Naive thymus-derived CD4-positive, alpha-beta T cell (primary cell): ENCODE results near the gene ACOXL. TPM values are rescaled to one million over a fixed set of nuclear protein-coding genes. Genes with fewer than 3 reads are reported as not detected.

Source experiments
- ATAC-seq: fragments of 150-1000 bp; cut with Tn5 transposase; 2 replicates; pipeline ENCODE4 v1.10.0; 2021; ENCODE audit warnings: mild to moderate bottlenecking, moderate library complexity
- CTCF ChIA-PET: fragments of 350-600 bp; sonication (Branson Sonifier 250); formaldehyde crosslinking; loops from one replicate; lab custom pipeline; 2021; ENCODE audit warnings: antibody characterized with exemption; lab: Charles Lee
- POLR2A ChIA-PET: fragments of 350-600 bp; sonication (Branson Sonifier 250); formaldehyde crosslinking; loops from one replicate; lab custom pipeline; 2021; ENCODE audit warnings: antibody characterized with exemption, inconsistent platforms; lab: Charles Lee
- DNase-seq, 9 donors: peaks; one replicate each; pipeline versions ENCODE4 v3.0.0 to v3.0.0-alpha.2; 2020 to 2022; ENCODE audit warnings: mixed read lengths in 1 of 9
- H3K27ac ChIP-seq: one replicate; pipeline ENCODE4 v1.7.0; 2013; ENCODE audit warnings: mild to moderate bottlenecking, low read depth, low read length, moderate library complexity
- H3K27me3 ChIP-seq, 2 donors: one replicate each; pipeline ENCODE4 v1.7.0; 2013; ENCODE audit warnings: low read length in 2 of 2, mild to moderate bottlenecking in 2 of 2, moderate library complexity in 2 of 2; ENCODE audit not compliant: control insufficient read depth in 2 of 2, insufficient read depth in 2 of 2
- H3K36me3 ChIP-seq, 3 experiments: 1 replicate in 2 of 3; 2 replicates in 1 of 3; pipeline ENCODE4 v1.7.0; 2013; ENCODE audit warnings: low read length in 3 of 3, mild to moderate bottlenecking in 3 of 3, moderate library complexity in 1 of 3; ENCODE audit not compliant: insufficient read depth in 3 of 3, control insufficient read depth in 2 of 3
- H3K4me1 ChIP-seq, 2 donors: one replicate each; pipeline ENCODE4 v1.7.0; 2013; ENCODE audit warnings: low read length in 2 of 2, mild to moderate bottlenecking in 2 of 2, moderate library complexity in 1 of 2; ENCODE audit not compliant: control insufficient read depth in 2 of 2, insufficient read depth in 2 of 2
- H3K4me3 ChIP-seq: 2 replicates; pipeline ENCODE4 v1.7.0; 2013; ENCODE audit warnings: mild to moderate bottlenecking, low read length
- H3K9me3 ChIP-seq, 3 experiments: 1 replicate in 2 of 3; 2 replicates in 1 of 3; pipeline ENCODE4 v1.7.0; 2013; ENCODE audit warnings: low read length in 3 of 3; ENCODE audit not compliant: control insufficient read depth in 2 of 3
- H3K27ac Mint-ChIP-seq, 9 donors: one replicate each; pipeline ENCODE4 v1.8.0; 2020 to 2022; ENCODE audit warnings: mixed read lengths in 9 of 9, mild to moderate bottlenecking in 8 of 9, moderate library complexity in 5 of 9, inconsistent platforms in 2 of 9
- H3K27me3 Mint-ChIP-seq, 5 donors: one replicate each; pipeline ENCODE4 v1.8.0; 2021 to 2022; ENCODE audit warnings: mixed read lengths in 5 of 5, mild to moderate bottlenecking in 1 of 5
- H3K36me3 Mint-ChIP-seq, 5 donors: one replicate each; pipeline ENCODE4 v1.8.0; 2020 to 2022; ENCODE audit warnings: mixed read lengths in 5 of 5, mild to moderate bottlenecking in 3 of 5, inconsistent platforms in 1 of 5
- H3K4me1 Mint-ChIP-seq, 7 donors: one replicate each; pipeline ENCODE4 v1.8.0; 2020 to 2022; ENCODE audit warnings: mixed read lengths in 7 of 7, mild to moderate bottlenecking in 3 of 7, inconsistent platforms in 1 of 7
- H3K4me3 Mint-ChIP-seq, 10 donors: one replicate each; pipeline ENCODE4 v1.8.0; 2020 to 2022; ENCODE audit warnings: mild to moderate bottlenecking in 10 of 10, mixed read lengths in 10 of 10, moderate library complexity in 6 of 10, inconsistent platforms in 2 of 10
- H3K9me3 Mint-ChIP-seq, 11 donors: one replicate each; pipeline ENCODE4 v1.8.0; 2020 to 2022; ENCODE audit warnings: mixed read lengths in 11 of 11, mild to moderate bottlenecking in 4 of 11, inconsistent platforms in 1 of 11, moderate library complexity in 1 of 11
- intact Hi-C, 2 donors: fragments of 100-400 bp; cut with micrococcal nuclease; formaldehyde crosslinking; loops; one replicate each; pipeline ENCODE4 v1.15.1; 2023
- polyA plus RNA-seq, 2 donors: library from polyadenylated mRNA; unstranded; fragments of 300-500 nt; fragmentation: Illumina TruSeq; gene quantifications; one replicate each; pipeline ENCODE4 v1.2.3, GENCODE V29; 2021
- total RNA-seq, 6 experiments: library from RNA in 5 of 6; stranded (reverse) in 5 of 6; gene quantifications; 1 replicate in 5 of 6; 2 replicates in 1 of 6; pipeline ENCODE4 v1.2.3 and lab custom pipeline; 2021 to 2026

ACOXL gene
- total and polyA plus RNA-seq, 7 experiments from 2014 or later, result 0.29 TPM; not detected in 6

- intact Hi-C loops, result no loop called here
- no peaks in the 10 kb centered on the region for H3K9me3 ChIP-seq
- H3K27ac ChIP-seq, result no peak overlapping the region
- ChIA-PET POLR2A (no interaction called here), CTCF (no interaction called here)
- Mint-ChIP-seq H3K36me3 (no peaks in the 10 kb centered on the region), H3K9me3 (peaks cover 0 to 5% (median 0%) of the 10 kb centered on the region in 11 donors), H3K4me3 (no peak overlapping the region), H3K27me3 (peaks cover 0 to 29% (median 4%) of the 10 kb centered on the region in 5 donors), H3K27ac (no peak overlapping the region), H3K4me1 (peaks cover 5 to 39% (median 26%) of the 10 kb centered on the region in 7 donors)
- no peaks in the 10 kb centered on the region for H3K27me3 ChIP-seq
- no peaks in the 10 kb centered on the region for H3K36me3 ChIP-seq
- no peak for ATAC-seq
- H3K4me1 ChIP-seq, result no peaks in the 10 kb centered on the region
- no peak for DNase-seq
- no peak overlapping the region for H3K4me3 ChIP-seq
These were observed 320.9 kb downstream of the ACOXL start for GRCh38 chr2:111053266-111053665.

GRCh38 chr2:111053825-111054515 is 321.6 kb downstream of the ACOXL start:
- no peaks in the 10 kb centered on the region for H3K4me1 ChIP-seq
- H3K4me3 ChIP-seq, result no peak overlapping the region
- peaks cover 0 to 5% (median 0%) of the 10 kb centered on the region in 11 donors for H3K9me3 Mint-ChIP-seq
- no peaks in the 10 kb centered on the region for H3K27me3 ChIP-seq
- no peak for DNase-seq
- H3K4me3 Mint-ChIP-seq, result no peak overlapping the region
- no peak overlapping the region for H3K27ac Mint-ChIP-seq
- no peaks in the 10 kb centered on the region for H3K36me3 Mint-ChIP-seq
- no peaks in the 10 kb centered on the region for H3K9me3 ChIP-seq
- ChIA-PET CTCF (no interaction called here), POLR2A (no interaction called here)
- no peak for ATAC-seq
- peaks cover 5 to 39% (median 26%) of the 10 kb centered on the region in 7 donors for H3K4me1 Mint-ChIP-seq
- H3K27me3 Mint-ChIP-seq, result peaks cover 0 to 25% (median 4%) of the 10 kb centered on the region in 5 donors
- intact Hi-C loops, result no loop called here
- H3K36me3 ChIP-seq, result no peaks in the 10 kb centered on the region
- no peak overlapping the region for H3K27ac ChIP-seq

GRCh38 chr2:111054791-111055691 is 322.7 kb downstream of the ACOXL start:
- Histone ChIP-seq H3K27me3 (no peaks in the 10 kb centered on the region), H3K4me1 (no peaks in the 10 kb centered on the region), H3K36me3 (no peaks in the 10 kb centered on the region), H3K9me3 (peaks cover 0 to under 1% (median 0%) of the 10 kb centered on the region in 3 experiments), H3K4me3 (no peak overlapping the region), H3K27ac (no peak overlapping the region)
- Mint-ChIP-seq H3K4me1 (peaks cover 5 to 35% (median 21%) of the 10 kb centered on the region in 7 donors), H3K4me3 (peak overlapping the region in 2 of 10 donors; percentile 10 to 26), H3K27me3 (peaks cover 0 to 27% (median 4%) of the 10 kb centered on the region in 5 donors), H3K9me3 (peaks cover 0 to 13% (median 3%) of the 10 kb centered on the region in 11 donors), H3K36me3 (no peaks in the 10 kb centered on the region), H3K27ac (no peak overlapping the region)
- ATAC-seq (no peak), DNase-seq (peak in 1 of 9 donors; percentile 61)
- intact Hi-C loops, result no loop called here
- CTCF ChIA-PET, result no interaction called here
- POLR2A ChIA-PET, result no interaction called here

- CTCF ChIA-PET, result no interaction called here
These were observed 323.4 kb downstream of the ACOXL start for GRCh38 chr2:111055735-111056134.

GRCh38 chr2:111057045-111057444 is 324.7 kb downstream of the ACOXL start:
- peaks cover 1 to 17% (median 8%) of the 10 kb centered on the region in 7 donors for H3K4me1 Mint-ChIP-seq
- ATAC-seq (no peak), DNase-seq (no peak)
- Histone ChIP-seq H3K4me3 (no peak overlapping the region), H3K27ac (no peak overlapping the region), H3K4me1 (no peaks in the 10 kb centered on the region), H3K9me3 (peaks cover 0 to 8% (median 0%) of the 10 kb centered on the region in 3 experiments), H3K36me3 (no peaks in the 10 kb centered on the region), H3K27me3 (no peaks in the 10 kb centered on the region)
- no peak overlapping the region for H3K4me3 Mint-ChIP-seq
- H3K27me3 Mint-ChIP-seq, result peaks cover 0 to 40% (median 8%) of the 10 kb centered on the region in 5 donors
- ChIA-PET POLR2A (no interaction called here), CTCF (no interaction called here)
- intact Hi-C loops, result no loop called here
- peaks cover 0 to 8% (median 5%) of the 10 kb centered on the region in 5 donors for H3K36me3 Mint-ChIP-seq
- H3K9me3 Mint-ChIP-seq, result peaks cover 7 to 28% (median 11%) of the 10 kb centered on the region in 11 donors
- H3K27ac Mint-ChIP-seq, result no peak overlapping the region

More at GRCh38 chr2:111055735-111056134, 323.4 kb downstream of the ACOXL start:
- Histone ChIP-seq H3K27me3 (no peaks in the 10 kb centered on the region), H3K27ac (no peak overlapping the region), H3K4me3 (no peak overlapping the region), H3K4me1 (no peaks in the 10 kb centered on the region), H3K36me3 (no peaks in the 10 kb centered on the region), H3K9me3 (peaks cover 0 to 7% (median 0%) of the 10 kb centered on the region in 3 experiments)
- Mint-ChIP-seq H3K27me3 (peaks cover 0 to 33% (median 8%) of the 10 kb centered on the region in 5 donors), H3K36me3 (peaks cover 0 to 4% (median 2%) of the 10 kb centered on the region in 5 donors), H3K9me3 (peaks cover 2 to 20% (median 6%) of the 10 kb centered on the region in 11 donors), H3K27ac (no peak overlapping the region), H3K4me3 (no peak overlapping the region), H3K4me1 (peaks cover 3 to 28% (median 15%) of the 10 kb centered on the region in 7 donors)
- POLR2A ChIA-PET, result no interaction called here
- intact Hi-C loops, result no loop called here
- ATAC-seq, result no peak
- DNase-seq, result no peak

GRCh38 chr2:111057721-111058120 is 325.3 kb downstream of the ACOXL start:
- H3K27me3 Mint-ChIP-seq, result peaks cover 0 to 47% (median 7%) of the 10 kb centered on the region in 5 donors

More at GRCh38 chr2:111057721-111058120, 325.3 kb downstream of the ACOXL start:
- Mint-ChIP-seq H3K36me3 (peaks cover 0 to 8% (median 5%) of the 10 kb centered on the region in 5 donors), H3K4me1 (peaks cover 0 to 17% (median 8%) of the 10 kb centered on the region in 7 donors), H3K27ac (no peak overlapping the region), H3K4me3 (no peak overlapping the region), H3K9me3 (peaks cover 7 to 31% (median 11%) of the 10 kb centered on the region in 11 donors)
- Histone ChIP-seq H3K4me3 (no peak overlapping the region), H3K36me3 (no peaks in the 10 kb centered on the region), H3K9me3 (peaks cover 0 to 8% (median 0%) of the 10 kb centered on the region in 3 experiments), H3K27me3 (no peaks in the 10 kb centered on the region), H3K27ac (no peak overlapping the region), H3K4me1 (no peaks in the 10 kb centered on the region)
- ATAC-seq, result no peak
- ChIA-PET POLR2A (no interaction called here), CTCF (no interaction called here)
- no peak for DNase-seq
- intact Hi-C loops, result no loop called here
